ENCODE data around the gene C6orf132. TPM values are rescaled to one million over a fixed set of nuclear protein-coding genes. Genes with fewer than 3 reads are reported as not detected.

Gene C6orf132
- total RNA-seq = under 1 TPM; 0.11 to 0.30 (median 0.29) TPM

- Mint-ChIP-seq H3K4me3 (peak within 1 kb of the TSS; percentile 61), H3K9me3 (no peaks in the 10 kb centered on the region), H3K27me3 (ENCODE audit: low read depth) (peaks cover 37% of the 10 kb centered on the region), H3K36me3 (ENCODE audit: insufficient read depth) (no peaks in the 10 kb centered on the region), H3K4me1 (ENCODE audit: low read depth) (peaks cover 4% of the 10 kb centered on the region)
- ATAC-seq (peak; percentile 60 to 67), DNase-seq (no peak)
These were observed at the start of gene C6orf132 for GRCh38 chr6:42142118-42142835. Gene C6orf132 (minus strand): TSS chr6:42142620. CDS start chr6:42142444, 176 bp downstream.

- ATAC-seq (no peak), DNase-seq (no peak)
- Mint-ChIP-seq H3K36me3 (ENCODE audit: insufficient read depth) (peaks cover 3% of the 10 kb centered on the region), H3K4me3 (no peak overlapping the region), H3K9me3 (no peaks in the 10 kb centered on the region), H3K4me1 (ENCODE audit: low read depth) (no peaks in the 10 kb centered on the region), H3K27me3 (ENCODE audit: low read depth) (no peaks in the 10 kb centered on the region)
These were observed 48.2 kb upstream of the C6orf132 start for GRCh38 chr6:42190554-42191183.

- Mint-ChIP-seq H3K27me3 (ENCODE audit: low read depth) (no peaks in the 10 kb centered on the region), H3K36me3 (ENCODE audit: insufficient read depth) (peaks cover 1% of the 10 kb centered on the region), H3K9me3 (no peaks in the 10 kb centered on the region), H3K4me3 (no peak overlapping the region), H3K4me1 (ENCODE audit: low read depth) (no peaks in the 10 kb centered on the region)
- no peak for ATAC-seq
- DNase-seq = no peak
These were observed 46.0 kb upstream of the C6orf132 start for GRCh38 chr6:42188406-42188805.

GRCh38 chr6:42185597-42185996, 43.2 kb upstream of the C6orf132 start:
- H3K4me3 Mint-ChIP-seq = no peak overlapping the region
- no peaks in the 10 kb centered on the region for H3K36me3 Mint-ChIP-seq (ENCODE audit: insufficient read depth)
- no peaks in the 10 kb centered on the region for H3K4me1 Mint-ChIP-seq (ENCODE audit: low read depth)
- H3K27me3 Mint-ChIP-seq (ENCODE audit: low read depth) = peaks cover 6% of the 10 kb centered on the region
- no peaks in the 10 kb centered on the region for H3K9me3 Mint-ChIP-seq
- DNase-seq (no peak), ATAC-seq (no peak)

GRCh38 chr6:42184475-42184874, 42.1 kb upstream of the C6orf132 start:
- peaks cover 8% of the 10 kb centered on the region for H3K27me3 Mint-ChIP-seq (ENCODE audit: low read depth)
- no peak for ATAC-seq

GRCh38 chr6:42182101-42182500, 39.7 kb upstream of the C6orf132 start:
- ATAC-seq = no peak
- DNase-seq = no peak
- Mint-ChIP-seq H3K36me3 (ENCODE audit: insufficient read depth) (no peaks in the 10 kb centered on the region), H3K4me1 (ENCODE audit: low read depth) (peaks cover 3% of the 10 kb centered on the region), H3K4me3 (no peak overlapping the region), H3K27me3 (ENCODE audit: low read depth) (peaks cover 15% of the 10 kb centered on the region), H3K9me3 (no peaks in the 10 kb centered on the region)

More at GRCh38 chr6:42184475-42184874, 42.1 kb upstream of the C6orf132 start:
- DNase-seq = no peak
- Mint-ChIP-seq H3K36me3 (ENCODE audit: insufficient read depth) (no peaks in the 10 kb centered on the region), H3K4me3 (no peak overlapping the region), H3K4me1 (ENCODE audit: low read depth) (no peaks in the 10 kb centered on the region), H3K9me3 (no peaks in the 10 kb centered on the region)

- peaks cover 17% of the 10 kb centered on the region for H3K27me3 Mint-ChIP-seq (ENCODE audit: low read depth)
These were observed 37.5 kb upstream of the C6orf132 start for GRCh38 chr6:42179945-42180313.

GRCh38 chr6:42179261-42179944, 37.0 kb upstream of the C6orf132 start:
- H3K36me3 Mint-ChIP-seq (ENCODE audit: insufficient read depth) = no peaks in the 10 kb centered on the region
- DNase-seq (no peak), ATAC-seq (no peak)
- H3K27me3 Mint-ChIP-seq (ENCODE audit: low read depth) = peaks cover 17% of the 10 kb centered on the region
- H3K4me1 Mint-ChIP-seq (ENCODE audit: low read depth) = peaks cover 3% of the 10 kb centered on the region
- no peaks in the 10 kb centered on the region for H3K9me3 Mint-ChIP-seq
- H3K4me3 Mint-ChIP-seq = no peak overlapping the region

More at GRCh38 chr6:42179945-42180313, 37.5 kb upstream of the C6orf132 start:
- H3K9me3 Mint-ChIP-seq = no peaks in the 10 kb centered on the region
- ATAC-seq = peak; percentile 67 to 70
- no peak overlapping the region for H3K4me3 Mint-ChIP-seq
- peaks cover 3% of the 10 kb centered on the region for H3K4me1 Mint-ChIP-seq (ENCODE audit: low read depth)
- DNase-seq = no peak
- no peaks in the 10 kb centered on the region for H3K36me3 Mint-ChIP-seq (ENCODE audit: insufficient read depth)

GRCh38 chr6:42177514-42178364, 35.3 kb upstream of the C6orf132 start:
- H3K9me3 Mint-ChIP-seq = no peaks in the 10 kb centered on the region
- ATAC-seq (peak; percentile 37 to 54), DNase-seq (no peak)
- H3K36me3 Mint-ChIP-seq (ENCODE audit: insufficient read depth) = no peaks in the 10 kb centered on the region
- H3K4me3 Mint-ChIP-seq = no peak overlapping the region
- H3K4me1 Mint-ChIP-seq (ENCODE audit: low read depth) = peaks cover 3% of the 10 kb centered on the region
- peaks cover 17% of the 10 kb centered on the region for H3K27me3 Mint-ChIP-seq (ENCODE audit: low read depth)

- DNase-seq (no peak), ATAC-seq (no peak)
- H3K36me3 Mint-ChIP-seq (ENCODE audit: insufficient read depth) = no peaks in the 10 kb centered on the region
- H3K9me3 Mint-ChIP-seq = no peaks in the 10 kb centered on the region
- no peak overlapping the region for H3K4me3 Mint-ChIP-seq
- peaks cover 17% of the 10 kb centered on the region for H3K27me3 Mint-ChIP-seq (ENCODE audit: low read depth)
- peaks cover 3% of the 10 kb centered on the region for H3K4me1 Mint-ChIP-seq (ENCODE audit: low read depth)
These were observed 34.6 kb upstream of the C6orf132 start for GRCh38 chr6:42176981-42177380.

GRCh38 chr6:42175860-42176259, 33.4 kb upstream of the C6orf132 start:
- Mint-ChIP-seq H3K4me1 (ENCODE audit: low read depth) (peaks cover 3% of the 10 kb centered on the region), H3K9me3 (no peaks in the 10 kb centered on the region), H3K27me3 (ENCODE audit: low read depth) (peaks cover 11% of the 10 kb centered on the region), H3K36me3 (ENCODE audit: insufficient read depth) (no peaks in the 10 kb centered on the region), H3K4me3 (no peak overlapping the region)
- no peak for DNase-seq
- ATAC-seq = no peak

- H3K4me1 Mint-ChIP-seq (ENCODE audit: low read depth) = peaks cover under 1% of the 10 kb centered on the region
- no peak within 1 kb of the TSS for H3K4me3 Mint-ChIP-seq
- H3K27me3 Mint-ChIP-seq (ENCODE audit: low read depth) = peaks cover 2% of the 10 kb centered on the region
- ATAC-seq (no peak), DNase-seq (no peak)
- H3K36me3 Mint-ChIP-seq (ENCODE audit: insufficient read depth) = no peaks in the 10 kb centered on the region
- no peaks in the 10 kb centered on the region for H3K9me3 Mint-ChIP-seq
These were observed 30.7 kb upstream of the C6orf132 start, which contains the start of gene GUCA1A for GRCh38 chr6:42173101-42173500. Gene GUCA1A (plus strand): TSS chr6:42173364. CDS start chr6:42173614, 250 bp downstream.

- H3K27me3 Mint-ChIP-seq (ENCODE audit: low read depth) = peaks cover 2% of the 10 kb centered on the region
- H3K4me1 Mint-ChIP-seq (ENCODE audit: low read depth) = no peaks in the 10 kb centered on the region
- DNase-seq = no peak
- H3K9me3 Mint-ChIP-seq = no peaks in the 10 kb centered on the region
- no peak for ATAC-seq
- no peak overlapping the region for H3K4me3 Mint-ChIP-seq
- no peaks in the 10 kb centered on the region for H3K36me3 Mint-ChIP-seq (ENCODE audit: insufficient read depth)
These were observed 29.6 kb upstream of the C6orf132 start for GRCh38 chr6:42171813-42172581.

Data from activated T-cell treated with anti-CD3 and anti-CD28 coated beads, Interleukin-2, amount 50 U/mL, for 4 hours (primary cell).